Astrocyte of the spinal cord (primary cell): Measurements from ENCODE around the gene BCLAF1.

Experiments used
- DNase-seq: peaks from one replicate; pipeline ENCODE4 v3.0.0; 2011; ENCODE audit warnings: low read depth, low spot score
- H3K4me3 ChIP-seq: 2 replicates; pipeline ENCODE4 v1.5.1; 2011; ENCODE audit warnings: low read depth, mild to moderate bottlenecking, low read length, moderate library complexity
- in situ Hi-C: cut with HindIII; loops from 2 replicates; pipeline ENCODE4 v1.10.0; 2017; ENCODE audit warnings: low sequenced_read_pairs
- TF ChIP-seq, protein P1 (sequence below): IDR thresholded peaks from 2 replicates; pipeline ENCODE4 v1.5.1; 2012; ENCODE audit warnings: low read depth, mild to moderate bottlenecking, low read length, inconsistent platforms

The BCLAF1 gene, protein sequence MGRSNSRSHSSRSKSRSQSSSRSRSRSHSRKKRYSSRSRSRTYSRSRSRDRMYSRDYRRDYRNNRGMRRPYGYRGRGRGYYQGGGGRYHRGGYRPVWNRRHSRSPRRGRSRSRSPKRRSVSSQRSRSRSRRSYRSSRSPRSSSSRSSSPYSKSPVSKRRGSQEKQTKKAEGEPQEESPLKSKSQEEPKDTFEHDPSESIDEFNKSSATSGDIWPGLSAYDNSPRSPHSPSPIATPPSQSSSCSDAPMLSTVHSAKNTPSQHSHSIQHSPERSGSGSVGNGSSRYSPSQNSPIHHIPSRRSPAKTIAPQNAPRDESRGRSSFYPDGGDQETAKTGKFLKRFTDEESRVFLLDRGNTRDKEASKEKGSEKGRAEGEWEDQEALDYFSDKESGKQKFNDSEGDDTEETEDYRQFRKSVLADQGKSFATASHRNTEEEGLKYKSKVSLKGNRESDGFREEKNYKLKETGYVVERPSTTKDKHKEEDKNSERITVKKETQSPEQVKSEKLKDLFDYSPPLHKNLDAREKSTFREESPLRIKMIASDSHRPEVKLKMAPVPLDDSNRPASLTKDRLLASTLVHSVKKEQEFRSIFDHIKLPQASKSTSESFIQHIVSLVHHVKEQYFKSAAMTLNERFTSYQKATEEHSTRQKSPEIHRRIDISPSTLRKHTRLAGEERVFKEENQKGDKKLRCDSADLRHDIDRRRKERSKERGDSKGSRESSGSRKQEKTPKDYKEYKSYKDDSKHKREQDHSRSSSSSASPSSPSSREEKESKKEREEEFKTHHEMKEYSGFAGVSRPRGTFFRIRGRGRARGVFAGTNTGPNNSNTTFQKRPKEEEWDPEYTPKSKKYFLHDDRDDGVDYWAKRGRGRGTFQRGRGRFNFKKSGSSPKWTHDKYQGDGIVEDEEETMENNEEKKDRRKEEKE

DNA sequence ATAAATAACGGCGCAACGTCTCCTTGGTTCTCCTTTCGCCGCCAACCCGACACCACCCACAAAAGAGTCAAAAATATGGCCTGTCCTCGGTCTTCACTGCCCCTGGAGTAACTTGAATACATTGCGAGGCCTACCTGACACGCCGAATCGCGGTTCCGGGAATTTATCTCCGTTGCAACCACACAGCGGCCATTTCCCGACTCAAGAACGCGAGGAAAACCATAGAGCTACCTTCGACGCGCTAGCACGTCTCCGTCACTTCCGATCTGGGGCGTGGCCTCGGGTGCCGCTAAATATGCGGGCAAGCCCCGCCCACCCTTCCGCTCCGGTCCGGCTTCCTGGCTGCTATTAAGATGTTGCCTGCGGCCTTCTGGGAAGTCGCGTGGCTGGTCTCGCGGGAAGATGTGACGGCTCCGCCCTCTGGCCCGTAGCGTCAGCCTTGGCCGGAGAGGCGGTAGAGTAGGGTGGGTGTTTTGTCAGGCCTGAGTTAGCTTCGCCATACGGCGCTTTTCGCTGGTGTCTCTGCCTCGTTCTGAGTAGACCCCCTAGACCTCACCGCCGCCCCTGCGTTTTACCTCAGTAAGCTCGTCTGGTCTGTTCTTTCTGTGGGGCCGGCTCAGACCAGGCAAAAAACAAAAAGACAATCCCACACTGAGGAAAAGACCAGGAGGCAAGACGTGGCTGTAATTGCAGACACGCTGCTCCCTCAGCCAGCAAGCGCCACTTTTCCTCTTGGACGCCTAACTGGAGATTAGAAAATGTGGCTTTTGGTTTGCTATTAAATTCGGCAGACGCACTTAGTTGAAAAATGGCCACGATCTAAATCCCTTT is at the start of gene BCLAF1:
Gene BCLAF1 (minus strand): TSS at position 268 of the 831 bp plus-strand sequence. CDS start 9,980 bp downstream, outside the sequence.
- in situ Hi-C loops = no loop called here
- TF ChIP-seq, protein P1, sequence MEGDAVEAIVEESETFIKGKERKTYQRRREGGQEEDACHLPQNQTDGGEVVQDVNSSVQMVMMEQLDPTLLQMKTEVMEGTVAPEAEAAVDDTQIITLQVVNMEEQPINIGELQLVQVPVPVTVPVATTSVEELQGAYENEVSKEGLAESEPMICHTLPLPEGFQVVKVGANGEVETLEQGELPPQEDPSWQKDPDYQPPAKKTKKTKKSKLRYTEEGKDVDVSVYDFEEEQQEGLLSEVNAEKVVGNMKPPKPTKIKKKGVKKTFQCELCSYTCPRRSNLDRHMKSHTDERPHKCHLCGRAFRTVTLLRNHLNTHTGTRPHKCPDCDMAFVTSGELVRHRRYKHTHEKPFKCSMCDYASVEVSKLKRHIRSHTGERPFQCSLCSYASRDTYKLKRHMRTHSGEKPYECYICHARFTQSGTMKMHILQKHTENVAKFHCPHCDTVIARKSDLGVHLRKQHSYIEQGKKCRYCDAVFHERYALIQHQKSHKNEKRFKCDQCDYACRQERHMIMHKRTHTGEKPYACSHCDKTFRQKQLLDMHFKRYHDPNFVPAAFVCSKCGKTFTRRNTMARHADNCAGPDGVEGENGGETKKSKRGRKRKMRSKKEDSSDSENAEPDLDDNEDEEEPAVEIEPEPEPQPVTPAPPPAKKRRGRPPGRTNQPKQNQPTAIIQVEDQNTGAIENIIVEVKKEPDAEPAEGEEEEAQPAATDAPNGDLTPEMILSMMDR = no peak
- H3K4me3 ChIP-seq = peak within 1 kb of the TSS; percentile 85
- DNase-seq = peak; percentile 100

DNA sequence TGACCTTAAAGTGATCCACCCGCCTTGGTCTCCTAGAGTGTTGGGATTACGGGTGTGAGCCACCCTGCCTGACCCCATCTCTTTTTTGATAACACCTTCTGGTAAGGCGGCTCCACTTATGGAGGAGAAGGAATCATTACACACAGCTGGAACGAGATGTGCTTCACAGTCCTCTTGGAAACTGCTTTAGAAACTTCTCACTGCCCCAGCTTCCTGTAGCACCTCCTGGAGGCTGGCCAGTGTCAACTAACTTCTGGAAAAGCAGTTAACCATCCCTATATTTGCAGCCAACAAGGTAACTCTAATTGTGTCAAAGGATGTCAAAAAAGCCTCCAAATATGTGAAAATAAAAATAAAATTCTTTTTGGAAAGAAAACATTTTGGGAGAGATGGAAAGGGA is 48.8 kb upstream of the BCLAF1 start:
- DNase-seq = no peak
- TF ChIP-seq, protein P1 = no peak
- in situ Hi-C loops = no loop called here
- H3K4me3 ChIP-seq = no peak overlapping the region

DNA sequence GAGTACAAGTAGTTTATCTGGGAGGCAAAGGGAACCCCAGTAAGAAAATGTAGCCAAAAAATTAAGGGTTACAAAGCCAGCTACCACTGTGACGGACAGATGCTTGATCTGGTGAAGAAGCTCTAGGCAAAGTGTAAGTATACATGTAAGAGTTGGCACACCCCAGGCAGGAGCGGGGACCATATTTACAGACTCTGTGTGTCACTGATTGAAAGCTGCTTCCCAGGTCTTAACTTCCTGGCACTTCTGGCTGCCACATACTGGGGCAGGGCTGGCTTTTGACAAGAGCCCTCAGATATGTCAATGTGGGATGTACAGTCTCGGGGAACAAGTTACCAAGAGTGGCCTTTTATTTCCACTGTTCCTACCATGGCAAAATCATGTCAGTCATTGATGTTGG is 48.0 kb upstream of the BCLAF1 start:
- DNase-seq = no peak
- no peak overlapping the region for H3K4me3 ChIP-seq
- in situ Hi-C loops = no loop called here
- TF ChIP-seq, protein P1 = no peak

DNA sequence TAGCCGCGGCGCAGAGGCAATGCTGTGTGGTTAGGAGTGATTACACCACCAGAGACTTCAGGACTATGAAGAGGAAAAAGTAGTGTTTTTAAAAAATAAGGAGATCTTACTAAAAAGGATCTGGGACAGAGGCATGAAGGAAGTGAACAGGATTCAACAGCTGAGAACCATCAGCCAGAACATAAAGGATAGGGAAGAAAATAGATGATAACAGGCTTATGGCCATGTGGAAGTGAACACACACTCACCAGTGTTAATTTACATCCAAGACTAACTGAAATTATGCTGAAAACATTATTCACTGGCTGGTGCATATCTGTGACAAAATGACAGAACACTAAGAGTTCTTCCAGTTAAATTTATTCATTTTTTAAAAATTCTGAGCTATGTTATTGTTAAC is 47.5 kb upstream of the BCLAF1 start:
- TF ChIP-seq, protein P1 = no peak
- in situ Hi-C loops = no loop called here
- DNase-seq = no peak
- no peak overlapping the region for H3K4me3 ChIP-seq

DNA sequence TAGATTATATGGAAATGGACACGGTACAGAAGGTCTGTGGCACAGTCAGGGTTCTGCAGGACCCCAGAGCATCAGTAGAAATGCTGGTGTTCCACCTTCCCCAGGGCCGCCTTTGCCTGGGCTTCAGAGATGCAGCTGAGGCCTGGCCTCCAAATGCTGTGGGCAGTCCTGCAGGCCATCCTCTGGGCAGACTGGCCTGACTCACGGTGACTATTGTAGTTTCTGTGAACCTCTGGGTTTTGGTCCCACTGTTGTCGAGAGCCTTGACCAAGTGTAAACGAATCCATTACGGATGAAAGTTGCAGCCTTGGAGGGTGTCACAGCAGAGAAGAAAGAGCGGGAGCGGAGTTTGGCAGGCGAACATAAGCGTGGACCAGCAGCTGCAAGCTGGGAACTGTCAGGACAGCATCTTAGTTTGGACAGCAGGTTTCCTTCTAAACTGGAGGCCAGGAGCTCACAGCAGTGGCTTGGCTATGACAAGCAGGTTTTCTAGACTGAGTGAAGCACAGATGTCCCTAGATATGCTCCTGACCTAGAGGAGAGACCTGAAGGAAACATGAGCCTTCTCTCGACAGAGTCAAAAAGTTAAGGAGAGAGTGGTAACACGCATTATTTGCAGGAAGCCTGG is 46.2 kb upstream of the BCLAF1 start:
- DNase-seq = no peak
- TF ChIP-seq, protein P1 = no peak
- in situ Hi-C loops = no loop called here
- H3K4me3 ChIP-seq = no peak overlapping the region

DNA sequence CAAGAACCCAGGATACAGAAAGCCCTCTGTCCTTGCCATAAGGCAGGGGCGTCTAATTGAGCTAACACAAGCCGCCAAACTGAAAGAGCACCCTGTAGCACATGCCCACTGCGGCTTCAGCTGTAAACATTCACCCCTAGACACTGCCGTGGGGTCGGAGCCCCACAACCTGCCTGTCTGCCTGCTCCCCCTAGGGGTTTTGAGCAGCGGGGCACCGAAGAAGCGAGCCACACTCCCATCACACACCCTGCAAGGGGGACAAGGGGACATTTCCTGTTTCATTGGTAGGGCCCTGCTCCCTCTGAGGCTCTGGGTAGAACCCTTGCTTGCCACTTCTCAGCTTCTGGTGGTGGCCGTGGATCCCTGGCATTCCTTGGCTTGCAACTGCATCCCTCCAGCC is 45.2 kb upstream of the BCLAF1 start:
- H3K4me3 ChIP-seq = no peak overlapping the region
- TF ChIP-seq, protein P1 = peak; percentile 10
- DNase-seq = no peak
- in situ Hi-C loops = no loop called here
